Measurements from ENCODE around the gene IGFBP5.

IGFBP5 gene

GRCh38 chr2:216663106-216663505 is 32.2 kb downstream of the IGFBP5 start:
- DNase-seq: no peak

GRCh38 chr2:216661639-216662375 is 33.5 kb downstream of the IGFBP5 start:
- no peak for DNase-seq

GRCh38 chr2:216661051-216661450 is 34.3 kb downstream of the IGFBP5 start:
- DNase-seq: no peak

- no peak for DNase-seq
Observed at GRCh38 chr2:216660496-216660895, 34.9 kb downstream of the IGFBP5 start.

- no peak for DNase-seq
Observed at GRCh38 chr2:216659276-216659675, 36.1 kb downstream of the IGFBP5 start.

- no peak for DNase-seq
Observed at GRCh38 chr2:216658757-216659156, 36.6 kb downstream of the IGFBP5 start.

- DNase-seq: no peak
Observed at GRCh38 chr2:216657980-216658379, 37.4 kb downstream of the IGFBP5 start.

GRCh38 chr2:216657086-216657855 is 38.1 kb downstream of the IGFBP5 start:
- no peak for DNase-seq

- no peak for DNase-seq
Observed at GRCh38 chr2:216654528-216655052, 40.8 kb downstream of the IGFBP5 start.

GRCh38 chr2:216653931-216654365 is 41.4 kb downstream of the IGFBP5 start:
- DNase-seq: no peak

- no peak for DNase-seq
Observed at GRCh38 chr2:216653093-216653799, 42.1 kb downstream of the IGFBP5 start.

GRCh38 chr2:216652566-216652965 is 42.8 kb downstream of the IGFBP5 start:
- DNase-seq: no peak

GRCh38 chr2:216651351-216651881 is 43.9 kb downstream of the IGFBP5 start:
- DNase-seq: no peak

- no peak for DNase-seq
Observed at GRCh38 chr2:216650626-216651257, 44.6 kb downstream of the IGFBP5 start.

GRCh38 chr2:216649574-216649973 is 45.8 kb downstream of the IGFBP5 start:
- DNase-seq: no peak

GRCh38 chr2:216648105-216648504 is 47.2 kb downstream of the IGFBP5 start:
- DNase-seq: no peak

GRCh38 chr2:216646116-216646515 is 49.2 kb downstream of the IGFBP5 start:
- DNase-seq: no peak

GRCh38 chr2:216645636-216645950 is 49.8 kb downstream of the IGFBP5 start:
- DNase-seq: no peak

GRCh38 chr2:216644842-216645635 is 50.3 kb downstream of the IGFBP5 start:
- no peak for DNase-seq

- no peak for DNase-seq
Observed at GRCh38 chr2:216643986-216644659, 51.2 kb downstream of the IGFBP5 start.

GRCh38 chr2:216637472-216637871 is 57.9 kb downstream of the IGFBP5 start:
- no peak for DNase-seq
